GM18873 (cell line): ENCODE measurements around the gene IPP.
"Not testable (repeated sequence)": the region's sequence is repeated elsewhere in the genome, so short reads cannot be mapped to it uniquely, and the experiment has no call there.

Experiments
- ATAC-seq: cut with Tn5 transposase; IDR thresholded peaks from one replicate; pipeline ENCODE4 v1.9.1; 2021; ENCODE audit warnings: mild to moderate bottlenecking, moderate library complexity, moderate number of reproducible peaks; ENCODE audit not compliant: unreplicated experiment, low FRiP score

Gene IPP

DNA sequence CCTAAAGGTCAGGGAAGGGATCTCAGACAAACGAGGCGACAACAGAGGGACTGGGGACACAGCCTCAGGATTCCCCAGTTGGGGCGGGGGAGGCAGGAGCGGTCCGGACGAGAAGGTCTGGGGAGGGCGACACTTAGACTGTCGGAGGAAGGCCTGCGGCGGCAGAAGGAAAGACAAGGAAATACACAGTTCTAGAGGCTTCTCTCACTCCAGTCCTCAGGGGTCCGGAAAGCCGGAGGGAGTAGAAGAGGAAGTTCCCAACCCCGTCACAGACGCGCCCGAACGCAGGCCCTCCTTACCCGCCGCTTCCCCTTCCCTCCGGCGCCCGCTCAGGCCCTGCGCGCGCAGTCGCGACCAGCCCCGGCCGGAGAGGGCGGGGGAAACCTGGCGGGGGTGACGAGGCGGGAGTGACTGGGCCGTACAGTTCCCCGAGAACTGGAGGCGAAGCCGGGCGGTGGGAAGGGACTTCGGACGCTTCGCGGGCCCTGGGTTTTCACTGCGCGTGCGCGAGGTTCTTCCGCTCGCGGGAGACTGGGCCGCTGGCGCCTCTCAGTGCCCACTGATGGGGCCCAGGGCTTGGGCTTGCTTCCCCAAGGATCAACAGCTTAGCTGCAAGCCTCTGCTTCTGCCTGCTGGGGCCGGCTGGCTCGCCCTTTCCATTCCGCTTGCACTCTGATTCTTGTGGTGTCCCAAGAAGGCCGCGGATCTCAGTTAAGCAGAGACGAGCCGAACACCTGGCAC lies at the start of gene IPP:
IPP (minus strand) TSS at position 356 of the 741 bp plus-strand sequence. CDS start 4,242 bp downstream, outside the sequence.
- ATAC-seq: peak; percentile 81

- ATAC-seq: no peak
These were observed 46.5 kb upstream of the IPP start for GRCh38 chr1:45796946-45797345.

DNA sequence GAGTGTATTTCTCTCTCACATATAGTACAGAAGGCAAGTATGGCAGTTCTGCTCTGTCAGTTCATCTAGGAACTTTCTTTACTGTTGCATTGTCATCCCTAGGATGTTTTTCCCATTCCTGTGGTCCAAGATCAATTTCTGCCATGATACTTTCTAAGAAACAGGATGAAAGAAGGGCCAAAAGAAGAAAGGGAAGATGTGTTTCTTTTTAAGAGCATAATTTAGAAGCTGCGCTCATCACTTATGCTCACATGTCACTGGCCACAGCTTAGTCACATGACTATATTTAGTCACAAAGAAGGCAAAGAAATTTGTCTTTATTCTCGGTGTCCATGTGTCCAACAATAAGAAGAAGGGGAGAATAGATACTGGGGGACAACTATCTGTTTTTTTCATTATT lies 45.9 kb upstream of the IPP start:
- no peak for ATAC-seq

DNA sequence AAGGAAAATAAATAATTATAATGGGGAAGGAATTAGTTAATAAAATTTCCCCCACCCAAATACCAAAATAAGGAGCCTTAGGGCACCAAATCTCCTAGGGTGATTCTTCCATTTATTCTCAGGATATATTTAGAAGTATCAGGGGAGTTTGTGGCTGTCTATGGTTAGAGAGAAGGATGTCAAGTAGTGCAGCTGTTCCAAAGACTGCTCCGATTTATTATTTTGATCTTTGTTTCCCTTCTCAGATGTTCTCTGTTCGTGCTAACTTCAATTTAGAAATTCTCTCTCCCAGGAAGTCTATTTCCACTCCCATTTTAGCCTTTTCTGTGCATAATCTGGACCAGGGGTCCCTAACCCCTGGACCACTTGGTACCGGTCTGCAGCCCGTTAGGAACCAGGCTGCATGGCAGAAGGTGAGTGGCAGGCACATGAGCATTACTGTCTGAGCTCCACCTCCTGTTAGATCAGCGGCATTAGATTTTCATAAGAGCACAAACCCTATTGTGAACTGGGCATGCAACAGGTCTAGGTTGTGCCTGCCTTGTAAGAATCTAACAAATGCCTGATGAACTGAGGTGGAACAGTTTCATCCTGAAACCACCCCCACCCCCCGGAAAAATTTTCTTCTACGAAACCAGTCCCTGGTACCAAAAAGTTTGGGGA lies 43.6 kb upstream of the IPP start:
- no peak for ATAC-seq

DNA sequence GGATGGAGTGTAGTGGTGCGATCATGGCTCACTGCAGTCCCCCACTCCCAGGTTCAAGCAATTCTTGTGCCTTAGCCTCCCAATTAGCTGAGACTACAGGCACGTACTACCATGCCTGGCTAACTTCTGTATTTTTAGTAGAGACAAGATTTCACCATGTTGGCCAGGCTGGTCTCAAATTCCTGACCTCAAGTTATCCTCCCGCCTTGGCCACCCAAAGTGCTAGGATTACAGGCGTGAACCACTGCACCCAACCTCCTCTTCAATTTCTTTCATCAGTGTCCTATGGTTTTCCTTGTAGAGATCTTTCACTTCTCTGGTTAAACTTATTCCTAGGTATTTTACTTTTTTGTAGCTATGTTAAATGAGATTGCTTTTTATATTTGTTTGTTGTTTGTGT lies 42.3 kb upstream of the IPP start:
- ATAC-seq: no peak

DNA sequence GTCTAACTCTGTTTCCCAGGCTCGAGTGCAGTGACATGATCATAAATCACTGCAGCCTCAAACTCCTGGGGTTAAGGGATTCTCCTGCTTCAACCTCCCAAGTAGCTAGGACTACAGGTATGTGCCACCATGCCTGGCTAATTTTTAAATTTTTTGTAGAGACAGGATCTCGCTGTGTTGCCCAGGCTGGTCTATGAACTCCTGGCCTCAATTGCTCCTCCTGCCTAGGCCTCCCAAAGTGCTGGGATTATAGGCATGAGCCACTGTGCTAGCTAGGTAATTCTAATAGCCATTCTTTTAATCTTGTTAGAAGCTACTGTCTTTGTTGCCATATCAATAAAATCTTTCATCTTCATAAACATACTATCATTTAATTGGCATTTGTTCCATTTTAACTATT lies 39.1 kb upstream of the IPP start:
- no peak for ATAC-seq

GRCh38 chr1:45787905-45788304 lies 37.5 kb upstream of the IPP start:
- ATAC-seq: no peak

DNA sequence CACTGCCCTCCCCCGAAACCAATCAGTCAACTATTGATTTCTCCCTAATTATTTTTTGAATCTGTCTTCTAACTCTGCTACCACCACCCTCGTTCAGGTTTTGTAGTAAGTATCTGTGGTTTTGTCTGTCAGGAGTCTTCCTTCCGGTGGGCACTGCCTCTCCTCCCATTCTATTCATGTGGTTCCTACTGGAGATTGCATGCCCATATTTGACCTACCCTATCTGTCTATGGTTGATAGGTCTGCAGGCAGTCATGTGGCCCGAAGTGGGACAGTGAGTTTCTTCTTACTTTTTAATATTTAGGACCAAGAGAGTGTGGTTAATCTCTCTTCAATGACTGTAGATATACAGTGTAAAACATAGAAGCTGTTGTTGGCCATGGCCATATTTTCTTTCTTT lies 35.1 kb upstream of the IPP start:
- ATAC-seq: no peak

GRCh38 chr1:45775794-45776193 lies 25.3 kb upstream of the IPP start:
- no peak for ATAC-seq

DNA sequence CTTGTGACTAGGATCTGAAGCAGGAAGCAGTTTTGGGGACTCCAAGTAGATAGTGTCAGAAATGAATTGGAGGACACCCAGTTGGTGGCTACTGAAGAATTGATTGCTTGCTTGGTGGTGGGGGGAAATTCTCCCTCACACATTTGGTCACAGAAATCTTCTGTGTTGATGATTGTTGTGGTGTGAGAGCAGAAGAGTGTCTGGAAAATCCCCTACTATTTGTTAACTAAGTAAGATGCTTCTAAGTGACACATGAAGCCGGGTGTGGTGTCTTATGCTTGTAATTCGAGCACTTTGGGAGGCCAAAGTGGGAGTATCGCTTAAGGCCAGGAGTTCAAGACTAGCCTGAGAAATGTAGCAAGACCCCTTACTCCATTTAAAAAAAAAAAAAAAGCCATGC lies 22.5 kb upstream of the IPP start:
- no peak for ATAC-seq

- no peak for ATAC-seq
These were observed 18.9 kb upstream of the IPP start for GRCh38 chr1:45769261-45769932.

- ATAC-seq: no peak
These were observed 16.6 kb upstream of the IPP start for GRCh38 chr1:45767035-45767434.

GRCh38 chr1:45765999-45766792 lies 15.7 kb upstream of the IPP start:
- ATAC-seq: no peak

DNA sequence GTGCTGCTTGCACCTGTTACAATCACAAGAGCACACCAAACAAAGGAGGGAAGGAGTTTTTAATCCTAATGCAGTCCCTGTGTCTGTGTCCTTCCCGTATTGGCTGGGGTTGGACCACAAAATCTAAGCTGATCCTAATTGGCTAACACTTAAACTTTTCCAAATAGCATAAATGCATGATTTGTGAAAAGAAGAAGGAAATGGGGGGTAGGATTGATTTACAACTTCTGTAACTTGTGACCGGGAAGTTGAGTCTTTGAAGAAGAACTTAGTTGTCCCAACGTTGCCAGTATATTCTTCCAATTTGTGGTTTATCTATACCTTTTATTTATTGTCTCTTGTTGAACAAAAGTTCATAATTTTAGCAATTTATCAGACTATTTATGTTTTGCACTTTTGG lies 11.8 kb upstream of the IPP start:
- no peak for ATAC-seq

- no peak for ATAC-seq
These were observed 5.2 kb upstream of the IPP start for GRCh38 chr1:45755697-45756096.

DNA sequence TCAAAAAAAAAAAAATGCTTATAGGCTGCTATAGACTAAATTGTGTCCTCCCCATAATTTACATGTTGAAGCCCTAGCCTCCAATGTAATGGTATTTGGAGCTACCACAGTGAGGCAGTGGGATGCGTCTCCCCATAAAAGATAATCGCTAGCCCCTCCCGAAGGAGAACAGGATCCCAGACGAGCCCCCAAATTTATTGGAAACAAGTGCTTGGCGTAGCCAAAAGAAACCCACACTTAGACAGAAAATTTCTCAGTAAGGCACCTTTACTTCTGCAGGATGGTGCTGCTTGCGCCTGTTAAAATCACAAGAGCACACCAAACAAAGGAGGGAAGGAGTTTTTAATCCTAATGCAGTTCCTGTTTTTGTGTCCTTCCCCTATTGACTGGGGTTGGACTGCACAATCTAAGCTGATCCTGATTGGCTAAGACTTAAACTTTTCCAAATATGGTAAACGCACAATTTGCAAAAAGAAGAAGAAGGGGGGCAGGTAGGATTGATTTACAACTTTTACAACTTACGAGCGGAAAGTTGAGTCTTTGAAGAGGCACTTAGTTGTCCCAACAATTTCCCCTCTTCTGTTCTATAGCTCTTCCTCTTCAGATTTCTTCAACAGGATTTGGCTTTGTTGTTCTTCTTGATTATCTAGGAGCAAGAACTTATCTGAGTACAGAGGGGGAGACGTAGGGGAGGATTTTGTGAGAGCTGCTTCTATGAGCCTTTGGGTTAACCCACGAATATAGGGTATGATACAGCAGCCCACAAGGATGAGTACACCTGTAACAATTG lies 3.0 kb upstream of the IPP start:
- no peak for ATAC-seq

DNA sequence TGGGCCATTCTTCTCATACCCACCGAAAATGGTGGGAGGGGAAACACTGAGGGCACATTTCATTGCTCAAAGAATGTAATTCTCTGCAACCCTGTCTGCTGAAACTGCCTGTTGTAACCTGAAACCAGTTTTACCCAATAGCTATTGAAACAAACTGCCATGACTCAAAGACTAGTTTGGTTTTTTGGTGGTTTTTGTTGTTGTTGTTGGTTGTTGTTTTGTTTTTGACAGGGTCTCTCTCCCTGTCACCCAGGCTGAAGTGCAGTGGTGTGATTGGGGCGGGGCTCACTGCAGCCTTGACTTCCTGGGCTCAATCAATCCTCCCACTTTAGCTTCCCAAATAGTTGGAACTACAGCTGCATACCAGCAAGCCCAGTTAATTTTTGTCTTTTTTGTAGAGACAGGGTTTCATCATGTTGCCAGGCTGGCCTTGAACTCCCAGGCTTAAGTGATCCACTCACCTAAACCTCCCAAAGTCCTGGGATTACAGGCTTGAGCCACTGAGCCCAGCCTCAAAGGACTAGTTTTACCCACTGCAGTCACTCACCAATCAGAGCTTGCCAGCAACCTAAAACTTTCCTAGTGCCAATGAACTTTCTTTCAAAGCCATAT lies 2.1 kb upstream of the IPP start:
- ATAC-seq: no peak

DNA sequence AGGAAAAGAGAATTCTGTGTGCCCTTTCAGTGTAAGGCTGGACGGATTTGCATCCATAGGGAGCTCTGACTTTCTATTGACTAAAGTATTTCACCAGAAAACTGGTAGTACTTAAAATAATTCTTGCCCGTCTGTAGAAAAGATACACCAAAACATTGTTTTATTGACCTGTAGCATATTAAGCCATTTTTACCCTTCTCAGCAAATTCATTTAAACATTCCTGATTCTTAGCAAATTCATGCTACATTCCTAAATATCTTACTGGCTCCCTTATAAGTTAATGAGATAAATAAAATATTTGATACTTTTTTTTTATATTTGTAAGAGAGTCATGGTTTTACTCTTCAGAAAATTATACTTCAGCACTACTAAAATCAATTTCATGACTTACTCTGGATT lies 1.6 kb upstream of the IPP start:
- no peak for ATAC-seq

DNA sequence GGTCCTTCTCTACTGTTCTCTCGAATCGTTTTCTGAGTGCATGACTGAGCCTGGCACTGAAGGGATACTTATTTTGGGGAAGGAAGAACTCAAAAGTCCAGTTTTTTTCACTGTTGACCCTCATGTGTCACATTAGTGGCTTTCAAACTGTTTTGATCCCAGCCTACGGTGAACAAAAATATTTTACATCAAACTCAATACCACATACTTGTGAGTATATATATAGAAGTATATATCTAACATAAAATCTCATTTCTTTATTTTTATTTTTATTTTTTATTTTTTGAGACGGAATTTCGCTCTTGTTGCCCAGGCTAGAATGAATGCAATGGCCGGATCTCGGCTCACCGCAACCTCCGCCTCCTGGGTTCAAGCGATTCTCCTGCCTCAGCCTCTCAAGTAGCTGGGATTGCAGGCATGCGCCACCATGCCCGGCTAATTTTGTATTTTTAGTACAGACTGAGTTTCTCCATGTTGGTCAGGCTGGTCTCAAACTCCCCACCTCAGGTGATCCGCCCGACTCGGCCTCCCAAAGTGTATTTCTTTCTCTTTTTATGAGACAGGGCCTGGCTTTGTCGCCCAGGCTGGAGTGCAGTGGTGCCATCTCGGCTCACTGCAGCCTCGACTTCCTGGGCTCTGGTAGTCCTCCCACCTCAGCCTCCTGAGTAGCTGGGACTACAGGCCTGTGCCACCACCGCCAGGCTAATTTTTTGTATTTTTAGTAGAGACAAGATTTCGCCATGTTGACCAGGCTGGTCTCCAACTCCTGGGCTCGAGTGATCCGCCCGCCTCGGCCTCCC lies 786 bp upstream of the IPP start:
- not testable (repeated sequence) for ATAC-seq
